ENCODE results near the gene EIF4B. TPM values are rescaled to one million over a fixed set of nuclear protein-coding genes. Genes with fewer than 3 reads are reported as not detected.

EIF4B gene
- total and polyA plus RNA-seq, 2 experiments from 2014 or later: 141 to 584 TPM

DNA sequence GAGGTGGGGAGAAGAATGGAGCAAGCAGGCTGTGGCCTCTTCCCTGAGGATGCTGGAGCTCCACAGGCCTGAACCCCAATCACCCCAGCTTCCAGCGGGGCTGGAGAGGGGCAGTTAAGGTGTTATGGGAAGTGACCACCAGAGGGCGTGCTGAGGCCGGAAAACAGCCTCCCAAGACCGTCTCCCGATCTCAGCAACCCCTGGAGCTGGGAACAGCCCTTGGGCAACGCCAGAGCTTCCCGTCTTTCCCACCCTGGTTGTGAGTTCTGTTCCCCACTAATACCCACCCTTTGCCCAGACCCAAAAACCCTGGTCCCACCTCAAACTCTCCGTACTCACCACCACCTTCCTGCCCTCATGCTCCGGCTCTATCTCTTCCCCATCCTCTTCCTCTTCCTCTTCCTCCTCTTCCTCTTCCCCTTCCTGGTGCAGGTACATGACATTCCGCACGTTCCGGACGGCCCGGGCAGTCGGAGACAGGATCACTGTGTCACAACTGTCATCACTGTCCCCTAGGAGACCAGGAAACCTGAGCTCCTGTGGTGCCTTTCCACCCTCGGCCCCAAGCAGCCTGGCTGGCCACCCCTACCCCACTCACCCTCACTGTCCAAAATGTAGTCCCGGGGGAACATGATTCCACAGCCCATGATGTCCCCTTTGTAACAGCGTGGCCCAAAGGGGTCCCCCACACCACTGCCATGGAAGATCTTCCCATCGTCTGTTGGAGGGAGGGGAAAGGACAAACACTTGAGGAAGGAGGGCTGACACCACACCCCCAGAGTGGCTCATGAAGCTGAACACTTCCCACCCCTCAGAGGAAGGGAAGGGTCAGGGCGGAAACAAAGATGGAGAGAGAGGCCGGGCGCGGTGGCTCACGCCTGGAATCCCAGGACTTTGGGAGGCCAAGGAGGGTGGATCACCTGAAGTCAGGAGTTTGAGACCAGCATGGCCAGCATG lies 60.0 kb downstream of the EIF4B start:
- H3K36me3 ChIP-seq (ENCODE audit: insufficient read depth): no peaks in the 10 kb centered on the region; the same call in 1 of the 2 replicates
- ATAC-seq: peak; percentile 79
- no peaks in the 10 kb centered on the region for H3K79me2 ChIP-seq (replicated peaks; ENCODE audit: insufficient read depth)
- H2AFZ ChIP-seq: no peak overlapping the region
- Mint-ChIP-seq H3K36me3 (ENCODE audit: low read depth) (peaks cover 3% of the 10 kb centered on the region; the same call in 1 of the 3 replicates), H3K9me3 (no peaks in the 10 kb centered on the region), H3K27me3 (ENCODE audit: insufficient read depth, low read depth, poor library complexity) (peaks cover 19% of the 10 kb centered on the region), H3K4me1 (peaks cover 41% of the 10 kb centered on the region), H3K27ac (no peak overlapping the region), H3K4me3 (no peak overlapping the region)
- peaks cover 15% of the 10 kb centered on the region for H3K4me1 ChIP-seq (ENCODE audit: insufficient read depth)
- H3K27me3 ChIP-seq (ENCODE audit: insufficient read depth): 0 out of 2 replicates have a peak, but pooled peaks cover 3% of the 10 kb centered on the region
- no peak overlapping the region for H3K4me2 ChIP-seq
- no peaks in the 10 kb centered on the region for H3K9me2 ChIP-seq (ENCODE audit: insufficient read depth)
- no peak overlapping the region for H3K4me3 ChIP-seq
- TF ChIP-seq, protein P1, sequence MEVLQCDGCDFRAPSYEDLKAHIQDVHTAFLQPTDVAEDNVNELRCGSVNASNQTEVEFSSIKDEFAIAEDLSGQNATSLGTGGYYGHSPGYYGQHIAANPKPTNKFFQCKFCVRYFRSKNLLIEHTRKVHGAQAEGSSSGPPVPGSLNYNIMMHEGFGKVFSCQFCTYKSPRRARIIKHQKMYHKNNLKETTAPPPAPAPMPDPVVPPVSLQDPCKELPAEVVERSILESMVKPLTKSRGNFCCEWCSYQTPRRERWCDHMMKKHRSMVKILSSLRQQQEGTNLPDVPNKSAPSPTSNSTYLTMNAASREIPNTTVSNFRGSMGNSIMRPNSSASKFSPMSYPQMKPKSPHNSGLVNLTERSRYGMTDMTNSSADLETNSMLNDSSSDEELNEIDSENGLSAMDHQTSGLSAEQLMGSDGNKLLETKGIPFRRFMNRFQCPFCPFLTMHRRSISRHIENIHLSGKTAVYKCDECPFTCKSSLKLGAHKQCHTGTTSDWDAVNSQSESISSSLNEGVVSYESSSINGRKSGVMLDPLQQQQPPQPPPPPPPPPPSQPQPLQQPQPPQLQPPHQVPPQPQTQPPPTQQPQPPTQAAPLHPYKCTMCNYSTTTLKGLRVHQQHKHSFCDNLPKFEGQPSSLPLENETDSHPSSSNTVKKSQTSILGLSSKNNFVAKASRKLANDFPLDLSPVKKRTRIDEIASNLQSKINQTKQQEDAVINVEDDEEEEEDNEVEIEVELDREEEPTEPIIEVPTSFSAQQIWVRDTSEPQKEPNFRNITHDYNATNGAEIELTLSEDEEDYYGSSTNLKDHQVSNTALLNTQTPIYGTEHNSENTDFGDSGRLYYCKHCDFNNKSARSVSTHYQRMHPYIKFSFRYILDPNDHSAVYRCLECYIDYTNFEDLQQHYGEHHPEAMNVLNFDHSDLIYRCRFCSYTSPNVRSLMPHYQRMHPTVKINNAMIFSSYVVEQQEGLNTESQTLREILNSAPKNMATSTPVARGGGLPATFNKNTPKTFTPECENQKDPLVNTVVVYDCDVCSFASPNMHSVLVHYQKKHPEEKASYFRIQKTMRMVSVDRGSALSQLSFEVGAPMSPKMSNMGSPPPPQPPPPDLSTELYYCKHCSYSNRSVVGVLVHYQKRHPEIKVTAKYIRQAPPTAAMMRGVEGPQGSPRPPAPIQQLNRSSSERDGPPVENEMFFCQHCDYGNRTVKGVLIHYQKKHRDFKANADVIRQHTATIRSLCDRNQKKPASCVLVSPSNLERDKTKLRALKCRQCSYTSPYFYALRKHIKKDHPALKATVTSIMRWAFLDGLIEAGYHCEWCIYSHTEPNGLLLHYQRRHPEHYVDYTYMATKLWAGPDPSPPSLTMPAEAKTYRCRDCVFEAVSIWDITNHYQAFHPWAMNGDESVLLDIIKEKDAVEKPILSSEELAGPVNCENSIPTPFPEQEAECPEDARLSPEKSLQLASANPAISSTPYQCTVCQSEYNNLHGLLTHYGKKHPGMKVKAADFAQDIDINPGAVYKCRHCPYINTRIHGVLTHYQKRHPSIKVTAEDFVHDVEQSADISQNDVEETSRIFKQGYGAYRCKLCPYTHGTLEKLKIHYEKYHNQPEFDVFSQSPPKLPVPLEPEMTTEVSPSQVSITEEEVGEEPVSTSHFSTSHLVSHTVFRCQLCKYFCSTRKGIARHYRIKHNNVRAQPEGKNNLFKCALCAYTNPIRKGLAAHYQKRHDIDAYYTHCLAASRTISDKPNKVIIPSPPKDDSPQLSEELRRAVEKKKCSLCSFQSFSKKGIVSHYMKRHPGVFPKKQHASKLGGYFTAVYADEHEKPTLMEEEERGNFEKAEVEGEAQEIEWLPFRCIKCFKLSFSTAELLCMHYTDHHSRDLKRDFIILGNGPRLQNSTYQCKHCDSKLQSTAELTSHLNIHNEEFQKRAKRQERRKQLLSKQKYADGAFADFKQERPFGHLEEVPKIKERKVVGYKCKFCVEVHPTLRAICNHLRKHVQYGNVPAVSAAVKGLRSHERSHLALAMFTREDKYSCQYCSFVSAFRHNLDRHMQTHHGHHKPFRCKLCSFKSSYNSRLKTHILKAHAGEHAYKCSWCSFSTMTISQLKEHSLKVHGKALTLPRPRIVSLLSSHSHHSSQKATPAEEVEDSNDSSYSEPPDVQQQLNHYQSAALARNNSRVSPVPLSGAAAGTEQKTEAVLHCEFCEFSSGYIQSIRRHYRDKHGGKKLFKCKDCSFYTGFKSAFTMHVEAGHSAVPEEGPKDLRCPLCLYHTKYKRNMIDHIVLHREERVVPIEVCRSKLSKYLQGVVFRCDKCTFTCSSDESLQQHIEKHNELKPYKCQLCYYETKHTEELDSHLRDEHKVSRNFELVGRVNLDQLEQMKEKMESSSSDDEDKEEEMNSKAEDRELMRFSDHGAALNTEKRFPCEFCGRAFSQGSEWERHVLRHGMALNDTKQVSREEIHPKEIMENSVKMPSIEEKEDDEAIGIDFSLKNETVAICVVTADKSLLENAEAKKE (CRISPR knock-in tag; IDR thresholded peaks at IDR 0.05): no peak
- TF ChIP-seq, protein P2, sequence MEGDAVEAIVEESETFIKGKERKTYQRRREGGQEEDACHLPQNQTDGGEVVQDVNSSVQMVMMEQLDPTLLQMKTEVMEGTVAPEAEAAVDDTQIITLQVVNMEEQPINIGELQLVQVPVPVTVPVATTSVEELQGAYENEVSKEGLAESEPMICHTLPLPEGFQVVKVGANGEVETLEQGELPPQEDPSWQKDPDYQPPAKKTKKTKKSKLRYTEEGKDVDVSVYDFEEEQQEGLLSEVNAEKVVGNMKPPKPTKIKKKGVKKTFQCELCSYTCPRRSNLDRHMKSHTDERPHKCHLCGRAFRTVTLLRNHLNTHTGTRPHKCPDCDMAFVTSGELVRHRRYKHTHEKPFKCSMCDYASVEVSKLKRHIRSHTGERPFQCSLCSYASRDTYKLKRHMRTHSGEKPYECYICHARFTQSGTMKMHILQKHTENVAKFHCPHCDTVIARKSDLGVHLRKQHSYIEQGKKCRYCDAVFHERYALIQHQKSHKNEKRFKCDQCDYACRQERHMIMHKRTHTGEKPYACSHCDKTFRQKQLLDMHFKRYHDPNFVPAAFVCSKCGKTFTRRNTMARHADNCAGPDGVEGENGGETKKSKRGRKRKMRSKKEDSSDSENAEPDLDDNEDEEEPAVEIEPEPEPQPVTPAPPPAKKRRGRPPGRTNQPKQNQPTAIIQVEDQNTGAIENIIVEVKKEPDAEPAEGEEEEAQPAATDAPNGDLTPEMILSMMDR (conservative IDR thresholded peaks at IDR 0.05; ENCODE audit: low read depth in 2 of 2): peak; percentile 79 to 96
- H3F3A ChIP-seq (replicated peaks; ENCODE audit: low read depth): no peaks in the 10 kb centered on the region
- H4K20me1 ChIP-seq (replicated peaks; ENCODE audit: insufficient read depth): no peaks in the 10 kb centered on the region
- no peak overlapping the region for H3K27ac ChIP-seq (ENCODE audit: low read depth)
- peak; percentile 90 for DNase-seq (ENCODE audit: low spot score)
